B cell (primary cell): Measurements from ENCODE around the gene ACBD5. TPM values are rescaled to one million over a fixed set of nuclear protein-coding genes. Genes with fewer than 3 reads are reported as not detected.

Experiments
- ATAC-seq: fragments of 200-7000 bp; cut with Tn5 transposase; one replicate; pipeline ENCODE4 v1.10.0; 2021; ENCODE audit warnings: low read depth, mild to moderate bottlenecking, moderate number of reproducible peaks, moderate library complexity
- CTCF ChIA-PET: fragments of 350-600 bp; sonication (Branson Sonifier 250); formaldehyde crosslinking; loops from one replicate; lab custom pipeline; 2021; ENCODE audit warnings: antibody characterized with exemption, inconsistent platforms; lab: Charles Lee
- POLR2A ChIA-PET: fragments of 350-600 bp; sonication (Branson Sonifier 250); formaldehyde crosslinking; loops from one replicate; lab custom pipeline; 2021; ENCODE audit warnings: antibody characterized with exemption; lab: Charles Lee
- DNase-seq: peaks from one replicate; pipeline ENCODE4 v3.0.0; 2013
- H2AFZ ChIP-seq: 2 replicates; pipeline ENCODE4 v1.6.1; 2012; ENCODE audit warnings: mild to moderate bottlenecking, low read depth, low read length; ENCODE audit not compliant: insufficient read depth, poor library complexity, severe bottlenecking
- H3K27ac ChIP-seq, 2 donors: 1 replicate in 1 of 2; 2 replicates in 1 of 2; pipeline ENCODE4 v1.5.1; 2012 to 2013; ENCODE audit warnings: low read length in 2 of 2, mild to moderate bottlenecking in 2 of 2, moderate library complexity in 1 of 2
- H3K27me3 ChIP-seq, 4 experiments: fragments of 200-600 bp in 1 of 4; sonication (generic) in 1 of 4; replicated peaks in 1 of 4; 1 replicate in 2 of 4; 2 replicates in 2 of 4; pipeline versions ENCODE4 v1.6.1 to v1.7.0; 2013 to 2016; ENCODE audit warnings: low read length in 3 of 4, mild to moderate bottlenecking in 2 of 4, mixed read lengths in 1 of 4, moderate library complexity in 1 of 4; ENCODE audit not compliant: insufficient read depth in 4 of 4, control insufficient read depth in 3 of 4; ENCODE audit errors: control extremely low read depth in 1 of 4
- H3K36me3 ChIP-seq, 2 experiments: replicated peaks in 1 of 2; 1 replicate in 1 of 2; 2 replicates in 1 of 2; pipeline versions ENCODE4 v1.6.1 to v1.7.1; 2013; ENCODE audit warnings: low read length in 1 of 2; ENCODE audit not compliant: insufficient read depth in 2 of 2, control insufficient read depth in 1 of 2; ENCODE audit errors: control extremely low read depth in 1 of 2, extremely low read depth in 1 of 2
- H3K4me1 ChIP-seq, 2 donors: fragments of 200-600 bp in 1 of 2; sonication (generic) in 1 of 2; 1 replicate in 1 of 2; 2 replicates in 1 of 2; pipeline versions ENCODE4 v1.5.1 to v1.6.1; 2013 to 2017; ENCODE audit warnings: low read length in 2 of 2; ENCODE audit not compliant: control insufficient read depth in 2 of 2, insufficient read depth in 2 of 2
- H3K4me2 ChIP-seq: replicated peaks from 2 replicates; pipeline ENCODE3; 2012; ENCODE audit warnings: mild to moderate bottlenecking, low read depth, low read length; ENCODE audit not compliant: poor library complexity, severe bottlenecking
- H3K4me3 ChIP-seq, 5 experiments: fragments of 200-600 bp in 1 of 5; sonication (generic) in 1 of 5; 1 replicate in 3 of 5; 2 replicates in 2 of 5; pipeline versions ENCODE4 v1.5.1 to v1.7.0; 2011 to 2016; ENCODE audit warnings: low read length in 4 of 5, mild to moderate bottlenecking in 4 of 5, low read depth in 2 of 5, control low read depth in 1 of 5, moderate library complexity in 1 of 5; ENCODE audit not compliant: insufficient read depth in 1 of 5; ENCODE audit errors: control extremely low read depth in 1 of 5, extremely low read depth in 1 of 5
- H3K79me2 ChIP-seq: fragments of 200-600 bp; sonication (generic); one replicate; pipeline ENCODE4 v1.6.0; 2016; ENCODE audit warnings: low read length; ENCODE audit not compliant: control insufficient read depth, insufficient read depth
- H3K9ac ChIP-seq: fragments of 200-600 bp; sonication (generic); 2 replicates; pipeline ENCODE4 v1.6.1; 2017; ENCODE audit warnings: mild to moderate bottlenecking, low read length, moderate library complexity
- H3K9me3 ChIP-seq, 3 donors: one replicate each; pipeline versions ENCODE4 v1.6.1 to v1.7.1; 2013; ENCODE audit warnings: low read length in 2 of 3; ENCODE audit not compliant: control insufficient read depth in 2 of 3, insufficient read depth in 1 of 3; ENCODE audit errors: control extremely low read depth in 1 of 3
- H4K20me1 ChIP-seq: 2 replicates; pipeline ENCODE4 v1.6.0; 2012; ENCODE audit warnings: mild to moderate bottlenecking, low read length; ENCODE audit not compliant: insufficient read depth, control insufficient read depth, poor library complexity, severe bottlenecking
- H3K27ac Mint-ChIP-seq: one replicate; pipeline ENCODE4 v1.8.0; 2021; ENCODE audit warnings: mixed read lengths
- H3K27me3 Mint-ChIP-seq: one replicate; pipeline ENCODE4 v1.8.0; 2021; ENCODE audit warnings: mixed read lengths
- H3K4me1 Mint-ChIP-seq: one replicate; pipeline ENCODE4 v1.8.0; 2021; ENCODE audit warnings: mixed read lengths
- H3K4me3 Mint-ChIP-seq: one replicate; pipeline ENCODE4 v1.8.0; 2021; ENCODE audit warnings: mixed read lengths
- H3K9me3 Mint-ChIP-seq: one replicate; pipeline ENCODE4 v1.8.0; 2022; ENCODE audit warnings: mixed read lengths; ENCODE audit not compliant: insufficient read depth
- CTCF ChIP-seq: fragments of 200-600 bp; IDR thresholded peaks from one replicate; pipeline ENCODE4 v1.8.0; 2022; ENCODE audit warnings: antibody characterized with exemption, mild to moderate bottlenecking
- EZH2 ChIP-seq: IDR thresholded peaks from 2 replicates; pipeline ENCODE4 v1.6.1; 2012; ENCODE audit warnings: borderline replicate concordance, low read depth, mild to moderate bottlenecking, moderate library complexity, low read length; ENCODE audit not compliant: insufficient read depth, poor library complexity, severe bottlenecking
- WGBS: methylation state at CpG from one replicate; pipeline ENCODE4 v1.1.5; 2013; ENCODE audit warnings: missing lambda C conversion rate; ENCODE audit not compliant: insufficient coverage; 5-methylcytosine and 5-hydroxymethylcytosine counted together
- intact Hi-C: fragments of 100-400 bp; cut with micrococcal nuclease; formaldehyde crosslinking; loops from one replicate; pipeline ENCODE4 v1.10.0; 2022
- polyA plus RNA-seq: library from polyadenylated mRNA; depleted of rRNA; stranded (reverse); fragments of >200 nt; gene quantifications from 2 replicates; pipeline ENCODE4 v1.2.3, GENCODE V29; 2012
- total RNA-seq, 2 donors: library from RNA; stranded (reverse); fragments of 120-200 nt in 1 of 2; gene quantifications; 1 replicate in 1 of 2; 2 replicates in 1 of 2; pipeline versions ENCODE4 v1.2.3 to v1.2.4, GENCODE V29; 2013 to 2022

ACBD5 gene
- total and polyA plus RNA-seq, 2 donors (not counting 1 experiment from before 2014, with no cell fraction given), result 8.2 to 24.0 TPM

- CTCF ChIA-PET, result no interaction called here
Measured at GRCh38 chr10:27207350-27207749, 33.2 kb downstream of the ACBD5 start.

GRCh38 chr10:27203806-27204205 is 36.8 kb downstream of the ACBD5 start:
- TF ChIP-seq CTCF (no peak), EZH2 (no peak)
- Histone ChIP-seq H3K27me3 (no peaks in the 10 kb centered on the region), H3K36me3 (peaks cover 9 to 56% of the 10 kb centered on the region in 2 experiments), H3K4me3 (no peak overlapping the region), H3K4me2 (no peak overlapping the region), H2AFZ (no peak overlapping the region), H3K9ac (no peak overlapping the region), H3K9me3 (no peaks in the 10 kb centered on the region), H3K79me2 (no peaks in the 10 kb centered on the region), H3K27ac (no peak overlapping the region), H3K4me1 (no peaks in the 10 kb centered on the region), H4K20me1 (no peaks in the 10 kb centered on the region)
- Mint-ChIP-seq H3K4me1 (no peaks in the 10 kb centered on the region), H3K27me3 (no peaks in the 10 kb centered on the region), H3K27ac (no peak overlapping the region), H3K4me3 (no peak overlapping the region), H3K9me3 (no peaks in the 10 kb centered on the region)
- WGBS, result 100% methylated on average over 4 of the region's 5 CpGs
- intact Hi-C loops, result no loop called here
- DNase-seq, result no peak
- POLR2A ChIA-PET, result no interaction called here
- no peak for ATAC-seq
- CTCF ChIA-PET, result no interaction called here

More at GRCh38 chr10:27207350-27207749, 33.2 kb downstream of the ACBD5 start:
- H3K27me3 Mint-ChIP-seq, result no peaks in the 10 kb centered on the region
- Histone ChIP-seq H3K9me3 (no peaks in the 10 kb centered on the region), H3K9ac (no peak overlapping the region), H2AFZ (no peak overlapping the region), H3K79me2 (no peaks in the 10 kb centered on the region), H3K27ac (no peak overlapping the region), H3K27me3 (no peaks in the 10 kb centered on the region), H3K4me3 (no peak overlapping the region), H3K36me3 (peaks cover 13 to 59% of the 10 kb centered on the region in 2 experiments), H3K4me1 (no peaks in the 10 kb centered on the region), H4K20me1 (no peaks in the 10 kb centered on the region), H3K4me2 (no peak overlapping the region)
- H3K4me1 Mint-ChIP-seq, result no peaks in the 10 kb centered on the region
- intact Hi-C loops, result no loop called here
- H3K4me3 Mint-ChIP-seq, result no peak overlapping the region
- no peak for ATAC-seq
- no peak for DNase-seq
- no CpG with 5 or more reads among the region's 2 CpGs for WGBS
- no peak overlapping the region for H3K27ac Mint-ChIP-seq
- TF ChIP-seq EZH2 (no peak), CTCF (no peak)
- H3K9me3 Mint-ChIP-seq, result no peaks in the 10 kb centered on the region
- POLR2A ChIA-PET, result no interaction called here
